Femur (tissue), 1 donor: Measurements from ENCODE around the gene DCLRE1C.
"Not testable (repeated sequence)": the region's sequence is repeated elsewhere in the genome, so short reads cannot be mapped to it uniquely, and the experiment has no call there.

Source experiments
- DNase-seq: peaks from one replicate; pipeline ENCODE4 v3.0.0-alpha.2; 2017

Gene DCLRE1C

GRCh38 chr10:14942950-14943338 is 11.0 kb downstream of the DCLRE1C start:
- DNase-seq: not testable (repeated sequence)

GRCh38 chr10:14942147-14942949 is 11.5 kb downstream of the DCLRE1C start:
- DNase-seq: not testable (repeated sequence)

GRCh38 chr10:14938971-14939370 is 14.9 kb downstream of the DCLRE1C start:
- DNase-seq: not testable (repeated sequence)

- no peak for DNase-seq
Measured at GRCh38 chr10:14936584-14936983, 17.3 kb downstream of the DCLRE1C start.

- DNase-seq: no peak
Measured at GRCh38 chr10:14930610-14931009, 23.3 kb downstream of the DCLRE1C start.

GRCh38 chr10:14926722-14927416 is 27.0 kb downstream of the DCLRE1C start:
- no peak for DNase-seq

- no peak for DNase-seq
Measured at GRCh38 chr10:14926061-14926470, 27.8 kb downstream of the DCLRE1C start.

GRCh38 chr10:14925268-14925667 is 28.6 kb downstream of the DCLRE1C start:
- no peak for DNase-seq

GRCh38 chr10:14924013-14924412 is 29.9 kb downstream of the DCLRE1C start:
- no peak for DNase-seq

- DNase-seq: no peak
Measured at GRCh38 chr10:14918964-14919363, 34.9 kb downstream of the DCLRE1C start.

- DNase-seq: no peak
Measured at GRCh38 chr10:14917827-14918226, 36.1 kb downstream of the DCLRE1C start.

GRCh38 chr10:14916600-14916999 is 37.3 kb downstream of the DCLRE1C start:
- DNase-seq: no peak

- no peak for DNase-seq
Measured at GRCh38 chr10:14911801-14912200, 42.1 kb downstream of the DCLRE1C start.

GRCh38 chr10:14910953-14911352 is 42.9 kb downstream of the DCLRE1C start:
- no peak for DNase-seq

- DNase-seq: no peak
Measured at GRCh38 chr10:14909101-14909500, 44.8 kb downstream of the DCLRE1C start.

- not testable (repeated sequence) for DNase-seq
Measured at GRCh38 chr10:14907591-14907990, 46.3 kb downstream of the DCLRE1C start.

- DNase-seq: no peak
Measured at GRCh38 chr10:14906765-14907164, 47.1 kb downstream of the DCLRE1C start.

GRCh38 chr10:14905890-14906289 is 48.0 kb downstream of the DCLRE1C start:
- no peak for DNase-seq

GRCh38 chr10:14904864-14905263 is 49.0 kb downstream of the DCLRE1C start:
- no peak for DNase-seq

- DNase-seq: no peak
Measured at GRCh38 chr10:14904316-14904732, 49.6 kb downstream of the DCLRE1C start.

- DNase-seq: no peak
Measured at GRCh38 chr10:14891151-14891550, 62.7 kb downstream of the DCLRE1C start.

GRCh38 chr10:14889318-14889717 is 64.6 kb downstream of the DCLRE1C start:
- no peak for DNase-seq

GRCh38 chr10:14884082-14884481 is 69.8 kb downstream of the DCLRE1C start:
- DNase-seq: no peak

GRCh38 chr10:14880229-14880628 is 73.7 kb downstream of the DCLRE1C start:
- no peak for DNase-seq

GRCh38 chr10:14879928-14880193 is 74.0 kb downstream of the DCLRE1C start:
- no peak for DNase-seq
